Adipocyte (in vitro differentiated cells): ENCODE measurements around the gene CATSPERZ.
"Not testable (repeated sequence)": the region's sequence is repeated elsewhere in the genome, so short reads cannot be mapped to it uniquely, and the experiment has no call there.

ENCODE experiments used
- DNase-seq: peaks from one replicate; pipeline ENCODE4 v3.0.0-alpha.2; 2015; ENCODE audit warnings: low read depth
- H3K27me3 ChIP-seq: replicated peaks from 2 replicates; pipeline ENCODE4 v1.7.0; 2013; ENCODE audit warnings: mild to moderate bottlenecking, low read length, moderate library complexity; ENCODE audit not compliant: control insufficient read depth, insufficient read depth
- H3K36me3 ChIP-seq: 2 replicates; pipeline ENCODE4 v1.7.0; 2013; ENCODE audit warnings: low read length, mild to moderate bottlenecking, moderate library complexity; ENCODE audit not compliant: control insufficient read depth, insufficient read depth, severe bottlenecking
- H3K4me1 ChIP-seq: 2 replicates; pipeline ENCODE4 v1.7.0; 2013; ENCODE audit warnings: mild to moderate bottlenecking, low read length, moderate library complexity; ENCODE audit not compliant: control insufficient read depth, insufficient read depth
- H3K4me3 ChIP-seq: 2 replicates; pipeline ENCODE4 v1.7.0; 2013; ENCODE audit warnings: mild to moderate bottlenecking, low read length, moderate library complexity
- H3K9ac ChIP-seq: 2 replicates; pipeline ENCODE4 v1.7.0; 2013; ENCODE audit warnings: mild to moderate bottlenecking, low read length, moderate library complexity
- H3K9me3 ChIP-seq: 2 replicates; pipeline ENCODE4 v1.7.0; 2013; ENCODE audit warnings: mild to moderate bottlenecking, low read length, moderate library complexity; ENCODE audit not compliant: control insufficient read depth

The CATSPERZ gene

DNA sequence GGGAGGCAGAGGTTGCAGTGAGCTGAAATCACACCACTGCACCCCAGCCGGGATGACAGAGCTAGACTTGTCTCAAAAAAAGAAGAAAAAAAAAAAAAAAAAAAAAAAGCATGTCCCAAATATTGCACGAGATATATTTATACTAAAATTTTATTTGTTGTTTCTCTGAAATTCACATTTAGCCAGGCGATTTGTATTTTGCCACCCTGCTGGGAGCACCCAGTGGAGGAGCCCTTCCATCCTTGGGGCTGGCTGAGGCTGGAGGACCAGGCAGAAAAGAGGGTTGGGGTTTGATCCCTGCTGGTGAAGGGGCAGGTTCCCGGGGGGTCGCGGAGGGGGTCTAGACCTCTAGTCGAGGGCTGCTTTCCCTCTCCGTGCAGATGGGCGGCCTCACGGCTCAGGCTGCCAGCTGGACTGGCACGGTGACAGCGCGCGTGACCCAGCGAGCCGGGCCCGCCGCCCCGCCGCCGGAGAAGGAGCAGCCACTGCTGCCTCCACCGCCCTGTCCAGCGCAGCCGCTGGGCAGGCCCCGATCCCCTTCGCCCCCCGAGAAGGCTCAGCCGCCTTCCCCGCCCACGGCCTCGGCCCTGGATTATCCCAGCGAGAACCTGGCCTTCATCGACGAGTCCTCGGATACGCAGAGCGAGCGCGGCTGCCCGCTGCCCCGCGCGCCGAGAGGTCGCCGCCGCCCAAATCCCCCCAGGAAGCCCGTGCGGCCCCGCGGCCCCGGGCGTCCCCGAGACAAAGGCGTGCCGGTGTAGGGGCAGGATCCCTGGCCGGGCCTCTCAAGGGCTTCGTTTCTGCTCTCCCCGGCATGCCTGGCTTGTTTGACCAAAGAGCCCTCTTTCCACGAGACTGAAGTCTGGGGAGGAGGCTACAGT lies 952 bp upstream of the CATSPERZ start:
- no peaks in the 10 kb centered on the region for H3K9me3 ChIP-seq
- H3K4me1 ChIP-seq, result peaks cover 18% of the 10 kb centered on the region
- DNase-seq, result peak; percentile 70
- peak overlapping the region; percentile 61 for H3K4me3 ChIP-seq
- H3K9ac ChIP-seq, result peak overlapping the region; percentile 66
- H3K27me3 ChIP-seq, result peaks cover 36% of the 10 kb centered on the region
- H3K36me3 ChIP-seq, result no peaks in the 10 kb centered on the region

DNA sequence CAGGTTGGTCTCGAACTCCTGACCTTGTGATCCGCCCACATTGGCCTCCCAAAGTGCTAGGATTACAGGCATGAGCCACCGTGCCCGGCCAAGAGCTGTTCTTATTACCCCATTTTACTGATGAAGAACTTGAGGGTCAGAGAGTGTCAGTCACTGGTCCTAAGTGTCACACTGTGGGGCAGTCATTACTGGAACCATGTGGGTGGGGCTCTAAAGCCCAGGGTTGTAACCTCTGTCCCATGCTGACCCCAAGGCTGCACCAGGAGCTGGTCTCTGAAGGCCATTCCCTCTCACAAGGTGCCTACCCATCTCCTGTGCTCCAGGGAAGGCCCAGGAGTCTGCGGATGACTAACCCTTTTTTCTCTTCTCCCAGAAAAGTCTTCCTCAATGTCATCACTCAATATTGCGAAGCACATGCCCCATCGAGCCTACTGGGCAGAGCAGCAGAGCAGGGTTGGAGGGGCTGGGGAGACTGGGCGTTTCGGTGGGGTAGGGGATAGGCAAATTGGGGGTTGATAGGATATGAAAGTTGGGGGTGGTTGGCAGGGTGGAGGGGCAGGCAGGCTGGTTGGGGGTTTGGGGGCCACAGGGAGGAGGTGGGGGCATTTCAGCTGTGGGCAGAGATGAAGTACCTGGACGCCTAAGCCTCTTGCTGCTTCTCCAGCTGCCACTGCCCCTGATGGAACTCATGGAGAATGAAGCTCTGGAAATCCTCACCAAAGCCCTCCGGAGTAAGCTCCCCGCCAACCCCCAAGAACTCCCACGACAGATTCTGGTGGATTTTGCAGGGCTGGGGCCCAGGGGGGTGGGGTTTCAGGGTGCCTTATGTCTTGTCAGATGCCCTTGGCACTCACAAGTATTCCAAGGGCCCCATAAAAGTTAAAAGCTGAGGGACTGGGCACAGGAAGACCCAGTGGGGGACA lies 3.2 kb downstream of the CATSPERZ start:
- peaks cover 10% of the 10 kb centered on the region for H3K27me3 ChIP-seq
- H3K9me3 ChIP-seq, result no peaks in the 10 kb centered on the region
- no peak overlapping the region for H3K4me3 ChIP-seq
- no peak for DNase-seq
- no peak overlapping the region for H3K9ac ChIP-seq
- H3K4me1 ChIP-seq, result peaks cover 29% of the 10 kb centered on the region
- H3K36me3 ChIP-seq, result no peaks in the 10 kb centered on the region

DNA sequence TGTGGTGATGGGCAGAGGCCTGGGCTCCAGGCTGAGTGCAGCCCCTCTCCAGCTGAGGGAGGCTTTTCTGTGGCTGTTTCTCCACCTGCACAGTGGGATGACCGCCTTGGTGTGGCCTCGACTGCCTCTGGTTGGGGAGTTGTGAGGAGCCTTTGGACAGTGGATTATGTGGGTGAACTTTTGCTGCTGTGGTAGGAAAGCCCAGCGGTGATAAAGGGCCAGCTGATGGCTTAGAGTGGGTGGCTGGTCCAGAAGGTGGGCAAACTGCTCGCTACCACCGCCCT lies 3.8 kb downstream of the CATSPERZ start:
- Histone ChIP-seq H3K4me3 (peak overlapping the region; percentile 86), H3K27me3 (peaks cover 9% of the 10 kb centered on the region), H3K9ac (peak overlapping the region; percentile 84), H3K36me3 (no peaks in the 10 kb centered on the region), H3K4me1 (peaks cover 29% of the 10 kb centered on the region), H3K9me3 (no peaks in the 10 kb centered on the region)
- DNase-seq, result no peak

DNA sequence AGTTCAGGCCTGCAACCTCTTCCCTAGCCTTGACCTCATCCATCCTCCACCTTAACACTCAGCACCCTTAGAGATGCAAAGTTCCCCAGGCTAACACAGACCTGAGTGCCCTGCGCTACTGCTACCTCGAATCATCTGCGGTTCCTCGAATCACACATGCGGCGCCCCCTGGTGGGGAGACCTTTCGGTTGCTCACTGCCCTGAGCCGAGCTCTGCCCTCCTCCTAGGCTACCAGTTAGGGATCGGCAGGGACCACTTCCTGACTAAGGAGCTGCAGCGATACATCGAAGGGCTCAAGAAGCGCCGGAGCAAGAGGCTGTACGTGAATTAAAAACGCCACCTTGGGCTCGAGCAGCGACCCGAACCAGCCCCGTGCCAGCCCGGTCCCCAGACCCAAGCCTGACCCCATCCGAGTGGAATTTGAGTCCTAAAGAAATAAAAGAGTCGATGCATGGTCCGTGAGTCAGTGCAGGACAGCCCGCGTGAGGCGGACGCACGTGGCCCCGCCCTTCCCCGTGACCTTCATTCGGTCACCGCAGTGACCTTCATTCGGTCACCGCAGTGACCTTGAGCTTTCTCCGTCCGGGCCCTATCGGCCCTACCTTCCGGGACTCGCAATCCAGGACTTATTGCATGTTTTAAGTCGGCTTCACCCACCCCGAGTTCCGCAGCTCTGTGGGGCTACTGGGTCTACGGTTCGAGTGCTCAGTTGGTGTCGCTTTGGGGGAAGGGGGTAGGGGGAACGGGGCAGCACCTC lies 4.3 kb downstream of the CATSPERZ start:
- peak overlapping the region; percentile 84 for H3K9ac ChIP-seq
- no peaks in the 10 kb centered on the region for H3K9me3 ChIP-seq
- peak; percentile 96 for DNase-seq
- H3K4me1 ChIP-seq, result peaks cover 26% of the 10 kb centered on the region
- peak overlapping the region; percentile 86 for H3K4me3 ChIP-seq
- no peaks in the 10 kb centered on the region for H3K36me3 ChIP-seq
- peaks cover 9% of the 10 kb centered on the region for H3K27me3 ChIP-seq

DNA sequence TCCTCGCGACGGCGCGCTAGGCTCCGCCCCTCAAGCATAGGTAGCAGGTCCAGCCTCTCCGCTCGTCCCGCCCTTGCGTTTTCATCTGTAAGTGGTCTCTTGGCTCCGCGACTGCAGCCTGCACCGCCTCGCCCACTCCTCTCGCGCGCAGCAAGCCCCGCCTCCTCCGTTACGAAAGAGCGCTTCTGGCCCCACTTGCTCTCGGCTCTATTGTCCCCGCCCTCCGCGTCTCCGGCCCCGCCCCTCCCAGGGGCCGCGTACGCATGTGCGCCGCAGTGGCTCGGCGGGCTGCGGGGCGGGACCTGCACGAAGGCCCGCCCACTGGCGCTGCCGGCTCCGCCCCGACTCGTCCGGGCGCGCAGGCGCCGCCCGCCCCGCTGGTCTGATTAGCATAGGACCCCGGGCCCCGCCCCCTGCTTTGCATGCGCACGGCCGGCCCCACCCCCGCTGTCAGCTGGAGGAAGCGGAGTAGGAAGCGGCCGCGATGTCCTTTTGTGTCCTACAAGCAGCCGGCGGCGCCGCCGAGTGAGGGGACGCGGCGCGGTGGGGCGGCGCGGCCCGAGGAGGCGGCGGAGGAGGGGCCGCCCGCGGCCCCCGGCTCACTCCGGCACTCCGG lies 5.0 kb downstream of the CATSPERZ start, which contains the start of gene ESRRA:
TSS of gene ESRRA (plus strand) at position 450 of the 616 bp plus-strand sequence. CDS start 1,656 bp downstream, outside the sequence.
- peak within 1 kb of the TSS; percentile 93 for H3K4me3 ChIP-seq
- H3K9ac ChIP-seq, result peak within 1 kb of the TSS; percentile 92
- H3K4me1 ChIP-seq, result peaks cover 20% of the 10 kb centered on the region
- H3K27me3 ChIP-seq, result peaks cover 4% of the 10 kb centered on the region
- no peaks in the 10 kb centered on the region for H3K9me3 ChIP-seq
- H3K36me3 ChIP-seq, result no peaks in the 10 kb centered on the region
- DNase-seq, result peak; percentile 99

DNA sequence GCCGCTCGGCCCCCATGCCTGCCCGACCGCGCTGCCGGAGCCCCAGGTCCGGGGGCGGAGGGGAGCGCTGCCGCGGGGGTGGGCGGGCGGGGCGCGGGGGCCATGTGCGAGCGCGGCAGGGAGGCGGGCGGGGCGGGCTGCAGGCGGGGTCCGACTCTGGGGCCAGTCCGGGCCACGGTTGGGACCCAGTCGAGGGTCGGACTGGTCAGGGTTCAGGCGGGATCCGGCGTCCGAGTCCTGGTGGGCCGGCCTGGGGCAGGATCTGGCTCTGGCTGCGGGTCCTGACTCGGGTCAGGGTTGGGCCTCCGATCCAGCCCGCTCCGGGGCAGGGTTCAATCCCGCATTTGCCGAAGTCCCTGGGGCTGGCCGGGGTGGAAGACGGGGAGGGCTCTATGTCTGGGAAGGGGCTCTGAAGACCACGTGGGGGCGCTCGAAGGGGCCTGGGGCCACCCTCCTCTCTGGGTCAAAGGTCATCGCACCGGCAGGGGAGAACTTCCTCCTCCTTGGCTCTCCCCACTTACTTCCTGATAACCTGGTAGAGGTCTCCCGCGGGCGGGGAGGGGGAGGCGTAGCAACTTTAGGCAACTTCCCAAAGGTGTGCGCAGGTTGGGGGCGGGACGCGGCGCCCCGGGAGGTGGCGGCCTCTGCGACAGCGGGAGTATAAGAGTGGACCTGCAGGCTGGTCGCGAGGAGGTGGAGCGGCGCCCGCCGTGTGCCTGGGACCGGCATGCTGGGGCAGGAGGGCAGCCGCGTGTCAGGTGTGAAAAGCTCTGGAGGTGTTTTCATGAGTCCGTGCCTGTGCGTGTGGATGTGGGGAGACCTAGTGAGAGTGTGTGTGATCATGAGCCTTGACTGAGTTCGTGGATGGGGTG lies 5.8 kb downstream of the CATSPERZ start:
- peak overlapping the region; percentile 93 for H3K4me3 ChIP-seq
- H3K27me3 ChIP-seq, result no peaks in the 10 kb centered on the region
- no peaks in the 10 kb centered on the region for H3K36me3 ChIP-seq
- H3K4me1 ChIP-seq, result peaks cover 14% of the 10 kb centered on the region
- H3K9ac ChIP-seq, result peak overlapping the region; percentile 92
- DNase-seq, result peak; percentile 37
- H3K9me3 ChIP-seq, result no peaks in the 10 kb centered on the region

DNA sequence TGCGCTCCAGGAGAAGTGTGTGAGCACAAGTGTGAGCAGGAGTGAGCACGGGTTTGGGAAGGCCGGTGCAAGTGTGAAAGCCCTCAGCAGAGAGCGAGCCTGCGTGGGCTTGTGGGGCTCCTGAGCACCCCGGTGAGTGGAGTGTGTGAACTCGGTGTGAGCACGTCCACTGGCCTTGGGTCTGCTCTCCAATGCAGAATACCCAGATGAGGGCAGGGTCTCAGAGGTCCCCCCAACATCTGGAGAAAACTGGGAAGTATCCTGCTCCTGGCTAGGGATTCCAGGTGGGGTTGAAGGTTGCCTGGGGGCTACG lies 6.4 kb downstream of the CATSPERZ start:
- Histone ChIP-seq H3K4me3 (peak overlapping the region; percentile 93), H3K27me3 (no peaks in the 10 kb centered on the region), H3K36me3 (no peaks in the 10 kb centered on the region), H3K9me3 (no peaks in the 10 kb centered on the region), H3K9ac (peak overlapping the region; percentile 92), H3K4me1 (peaks cover 14% of the 10 kb centered on the region)
- no peak for DNase-seq

DNA sequence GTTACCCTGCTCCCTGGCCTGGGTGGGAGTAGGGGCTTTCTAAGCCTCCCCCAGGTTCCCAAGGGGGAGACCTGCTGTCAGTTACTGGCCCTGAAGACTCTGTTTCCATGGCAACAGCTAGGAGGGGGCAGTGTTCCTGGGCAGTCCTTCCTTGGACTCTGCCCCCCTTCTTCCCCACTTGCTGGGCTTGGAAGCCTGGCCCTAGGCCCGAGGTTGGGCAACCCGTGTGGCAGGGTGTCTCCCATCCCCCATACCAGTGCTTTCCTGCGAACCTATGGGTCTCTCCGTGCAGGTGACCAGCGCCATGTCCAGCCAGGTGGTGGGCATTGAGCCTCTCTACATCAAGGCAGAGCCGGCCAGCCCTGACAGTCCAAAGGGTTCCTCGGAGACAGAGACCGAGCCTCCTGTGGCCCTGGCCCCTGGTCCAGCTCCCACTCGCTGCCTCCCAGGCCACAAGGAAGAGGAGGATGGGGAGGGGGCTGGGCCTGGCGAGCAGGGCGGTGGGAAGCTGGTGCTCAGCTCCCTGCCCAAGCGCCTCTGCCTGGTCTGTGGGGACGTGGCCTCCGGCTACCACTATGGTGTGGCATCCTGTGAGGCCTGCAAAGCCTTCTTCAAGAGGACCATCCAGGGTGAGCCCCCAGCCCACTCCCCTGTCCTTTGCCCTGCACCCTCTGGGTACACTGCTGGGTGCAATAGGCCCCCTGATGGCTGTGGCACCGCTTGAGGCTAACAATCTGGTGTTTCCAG lies 6.9 kb downstream of the CATSPERZ start:
- no peaks in the 10 kb centered on the region for H3K9me3 ChIP-seq
- H3K4me3 ChIP-seq, result peak overlapping the region; percentile 93
- H3K9ac ChIP-seq, result peak overlapping the region; percentile 92
- H3K4me1 ChIP-seq, result peaks cover 14% of the 10 kb centered on the region
- H3K27me3 ChIP-seq, result no peaks in the 10 kb centered on the region
- H3K36me3 ChIP-seq, result no peaks in the 10 kb centered on the region
- peak; percentile 31 for DNase-seq

DNA sequence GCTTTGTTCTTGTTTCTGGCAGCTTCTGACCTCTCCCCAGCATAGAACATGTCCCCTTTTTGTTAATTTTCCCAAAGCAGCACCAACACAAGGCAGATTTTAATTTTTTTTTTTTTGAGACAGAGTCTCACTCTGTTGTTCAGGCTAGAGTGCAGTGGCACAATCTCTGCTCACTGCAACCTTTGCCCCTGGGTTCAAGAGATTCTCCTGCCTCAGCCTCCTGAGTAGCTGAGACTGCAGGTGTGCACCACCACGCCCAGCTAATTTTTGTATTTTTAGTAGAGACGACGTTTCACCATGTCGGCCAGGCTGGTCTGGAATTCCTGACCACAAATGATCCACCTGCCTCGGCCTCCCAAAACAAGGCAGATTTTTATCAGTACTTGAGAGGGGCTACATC lies 7.6 kb downstream of the CATSPERZ start:
- not testable (repeated sequence) for DNase-seq, H3K27me3 ChIP-seq, H3K9me3 ChIP-seq, H3K36me3 ChIP-seq, H3K4me3 ChIP-seq, H3K9ac ChIP-seq
- H3K4me1 ChIP-seq, result peaks cover 16% of the 10 kb centered on the region
